SK-N-MC (cell line): ENCODE results near the gene CDH15.
"Not testable (repeated sequence)": the region's sequence is repeated elsewhere in the genome, so short reads cannot be mapped to it uniquely, and the experiment has no call there.

Experiments used
- DNase-seq: peaks from one replicate; pipeline ENCODE4 v3.0.0-alpha.2; 2011; ENCODE audit warnings: low read depth, low spot score
- H3K27ac ChIP-seq: fragments of 200-600 bp; sonication (generic); 2 replicates; pipeline ENCODE4 v1.5.1; 2016; ENCODE audit warnings: mixed run types
- H3K36me3 ChIP-seq: fragments of 200-600 bp; sonication (generic); 2 replicates; pipeline ENCODE4 v1.6.1; 2017; ENCODE audit warnings: antibody characterized with exemption, low read length, mixed read lengths; ENCODE audit not compliant: insufficient read depth
- H3K4me3 ChIP-seq: fragments of 200-600 bp; sonication (generic); 2 replicates; pipeline ENCODE4 v1.5.1; 2016
- H3K9ac ChIP-seq: fragments of 200-600 bp; sonication (generic); 2 replicates; pipeline ENCODE4 v1.8.0; 2017; ENCODE audit warnings: mixed run types, mixed read lengths; ENCODE audit not compliant: insufficient read length
- H3K9me3 ChIP-seq: fragments of 200-600 bp; sonication (generic); 2 replicates; pipeline ENCODE4 v1.6.1; 2017; ENCODE audit warnings: low read depth, mild to moderate bottlenecking, antibody characterized with exemption, low read length, moderate library complexity, mixed read lengths
- EZH2 ChIP-seq: fragments of 200-600 bp; sonication (generic); IDR thresholded peaks from one replicate; pipeline ENCODE4 v1.6.1; 2017; ENCODE audit warnings: antibody characterized with exemption
- FOXP2 ChIP-seq: optimal IDR thresholded peaks from 2 replicates; pipeline ENCODE3; 2011; ENCODE audit warnings: mild to moderate bottlenecking, moderate library complexity; ENCODE audit not compliant: insufficient read depth; ENCODE audit errors: extremely low read length, control extremely low read depth
- POLR2AphosphoS5 ChIP-seq: IDR thresholded peaks from 2 replicates; pipeline ENCODE4 v1.6.1; 2012; ENCODE audit warnings: mild to moderate bottlenecking, low read depth, low read length, borderline replicate concordance

Gene CDH15

DNA sequence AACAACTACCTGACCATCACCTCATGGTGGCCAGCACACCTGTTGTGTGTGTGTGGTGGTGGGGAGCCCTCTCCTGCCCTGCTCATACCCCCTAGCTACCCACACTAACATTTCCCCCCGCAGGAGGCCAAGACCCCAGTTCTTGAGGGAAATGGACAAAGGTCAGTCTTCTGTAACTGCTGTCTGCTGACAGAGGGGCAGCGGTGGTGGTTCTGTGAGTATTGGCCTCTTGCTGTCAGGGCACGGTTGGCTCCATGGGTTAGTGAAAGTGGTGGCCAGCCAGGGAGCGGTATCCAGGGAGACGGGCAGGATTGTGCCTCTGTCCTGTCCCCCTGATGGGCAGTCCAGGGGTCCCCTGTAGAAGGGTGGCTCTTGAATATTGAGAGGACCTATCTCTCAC, 72.1 kb downstream of the CDH15 start:
- no peak for DNase-seq
- Histone ChIP-seq H3K9ac (no peak overlapping the region), H3K9me3 (no peaks in the 10 kb centered on the region), H3K4me3 (no peak overlapping the region), H3K27ac (no peak overlapping the region), H3K36me3 (no peaks in the 10 kb centered on the region)
- TF ChIP-seq FOXP2 (no peak), EZH2 (no peak), POLR2AphosphoS5 (no peak)

DNA sequence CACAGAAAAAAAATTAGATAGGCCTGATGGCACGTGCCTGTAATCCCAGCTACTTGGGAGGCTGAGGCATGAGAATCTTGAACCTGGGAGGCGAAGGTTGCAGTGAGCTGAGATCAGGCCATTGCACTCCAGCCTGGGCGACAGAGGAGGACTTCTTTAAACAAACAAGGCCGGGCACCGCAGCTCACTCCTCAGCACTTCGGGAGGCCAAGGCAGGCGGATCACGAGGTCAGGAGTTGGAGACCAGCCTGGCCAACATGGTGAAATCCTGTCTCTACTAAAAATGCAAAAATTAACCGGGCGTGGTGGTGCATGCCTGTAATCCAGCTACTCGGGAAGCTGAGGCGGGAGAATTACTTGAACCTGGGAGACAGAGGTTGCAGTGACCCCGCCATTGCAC, 72.7 kb downstream of the CDH15 start:
- not testable (repeated sequence) for H3K36me3 ChIP-seq, H3K9ac ChIP-seq, H3K9me3 ChIP-seq, H3K4me3 ChIP-seq, DNase-seq, H3K27ac ChIP-seq

DNA sequence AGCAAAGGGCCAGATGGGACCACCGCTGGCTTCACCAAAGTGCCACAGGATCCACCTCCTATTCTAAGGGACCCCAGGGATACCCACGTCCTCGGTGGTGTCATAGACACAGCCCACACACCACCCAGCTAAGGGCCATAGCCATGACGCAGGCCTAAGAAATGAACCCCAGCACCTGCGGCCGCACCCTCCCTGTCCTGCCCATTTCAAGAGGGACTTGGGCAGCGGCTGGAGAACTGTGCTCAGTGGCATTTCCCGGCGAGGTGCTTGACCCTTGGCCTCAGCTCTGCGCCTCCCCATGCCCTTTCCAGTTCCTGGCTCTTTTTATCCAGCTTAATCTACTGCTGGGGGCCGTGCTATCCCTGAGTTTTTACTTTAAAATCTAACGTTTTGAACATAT, 73.2 kb downstream of the CDH15 start:
- H3K9me3 ChIP-seq, result no peaks in the 10 kb centered on the region
- TF ChIP-seq POLR2AphosphoS5 (no peak), EZH2 (no peak), FOXP2 (no peak)
- no peak overlapping the region for H3K4me3 ChIP-seq
- H3K27ac ChIP-seq, result no peak overlapping the region
- DNase-seq, result no peak
- no peak overlapping the region for H3K9ac ChIP-seq
- H3K36me3 ChIP-seq, result no peaks in the 10 kb centered on the region
